Progenitor cell of endocrine pancreas (in vitro differentiated cells): ENCODE measurements around the gene CEP164. TPM values are rescaled to one million over a fixed set of nuclear protein-coding genes. Genes with fewer than 3 reads are reported as not detected.

Source experiments
- DNase-seq: peaks from one replicate; pipeline ENCODE4 v3.0.0; 2021; ENCODE audit warnings: low spot score; ENCODE audit not compliant: unreplicated experiment
- H3K27ac Mint-ChIP-seq: 2 replicates; pipeline ENCODE4 v1.8.0; 2021; ENCODE audit warnings: mild to moderate bottlenecking, moderate library complexity, mixed read lengths
- H3K27me3 Mint-ChIP-seq: 2 replicates; pipeline ENCODE4 v1.8.0; 2021; ENCODE audit warnings: mixed read lengths
- H3K36me3 Mint-ChIP-seq: 2 replicates; pipeline ENCODE4 v1.8.0; 2022; ENCODE audit warnings: mixed read lengths; ENCODE audit not compliant: insufficient read depth
- H3K4me1 Mint-ChIP-seq: 2 replicates; pipeline ENCODE4 v1.8.0; 2021; ENCODE audit warnings: low read depth, mixed read lengths
- H3K4me3 Mint-ChIP-seq: 2 replicates; pipeline ENCODE4 v1.8.0; 2021; ENCODE audit warnings: low read depth, mild to moderate bottlenecking, moderate library complexity, mixed read lengths
- H3K9me3 Mint-ChIP-seq: 2 replicates; pipeline ENCODE4 v1.8.0; 2021; ENCODE audit warnings: low read depth, mixed read lengths
- total RNA-seq: library from RNA; stranded (reverse); gene quantifications from 2 replicates; pipeline ENCODE4 v1.2.1, GENCODE V29; 2021
- TF ChIP-seq, protein P1 (sequence below): fragments of 200-600 bp; sonication (generic); IDR thresholded peaks from one replicate; pipeline ENCODE4 v1.5.0; 2021; ENCODE audit warnings: antibody characterized with exemption, mild to moderate bottlenecking; ENCODE audit not compliant: unreplicated experiment

CEP164 gene
- total RNA-seq, 1 donor from 2014 or later: 66.8 TPM

DNA sequence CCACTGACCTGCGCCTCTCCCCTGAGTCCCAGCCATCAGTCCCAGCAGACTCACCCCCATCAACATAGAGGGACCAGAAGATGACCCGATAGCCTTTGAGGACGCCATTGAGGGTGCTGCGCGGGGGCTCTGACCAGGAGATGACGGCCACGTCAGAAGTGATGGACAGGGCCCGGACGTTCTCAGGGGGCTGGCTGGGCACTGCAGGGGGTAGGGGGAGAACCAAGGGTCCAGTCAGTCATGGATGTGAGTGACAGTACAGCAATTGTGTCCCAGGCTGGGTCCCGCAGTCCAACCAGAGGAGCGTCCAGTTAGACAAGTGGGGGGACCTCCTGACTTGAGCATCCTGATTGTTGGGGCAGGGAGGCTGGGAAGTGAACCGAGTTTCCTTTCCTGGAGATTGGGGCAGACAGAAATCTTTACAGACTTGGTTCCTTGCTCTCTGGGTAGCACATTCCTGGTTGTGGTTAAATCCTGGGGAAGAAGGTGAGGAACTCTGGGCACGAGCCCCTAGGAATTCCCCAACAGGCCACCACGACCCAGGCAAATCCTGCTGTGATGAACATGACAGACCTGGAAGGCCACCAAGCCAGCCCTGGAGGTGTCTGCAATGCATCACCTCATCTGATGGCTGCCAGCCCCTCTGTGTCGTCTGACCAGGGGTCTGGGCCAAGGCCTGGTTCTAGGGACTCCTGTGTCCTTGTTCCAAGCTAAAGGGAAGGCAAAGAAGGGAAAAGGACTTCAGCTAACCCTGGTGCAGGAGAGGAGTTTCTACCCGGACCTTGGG is 133.9 kb downstream of the CEP164 start:
- DNase-seq: no peak
- no peak overlapping the region for H3K4me3 Mint-ChIP-seq
- TF ChIP-seq, protein P1, sequence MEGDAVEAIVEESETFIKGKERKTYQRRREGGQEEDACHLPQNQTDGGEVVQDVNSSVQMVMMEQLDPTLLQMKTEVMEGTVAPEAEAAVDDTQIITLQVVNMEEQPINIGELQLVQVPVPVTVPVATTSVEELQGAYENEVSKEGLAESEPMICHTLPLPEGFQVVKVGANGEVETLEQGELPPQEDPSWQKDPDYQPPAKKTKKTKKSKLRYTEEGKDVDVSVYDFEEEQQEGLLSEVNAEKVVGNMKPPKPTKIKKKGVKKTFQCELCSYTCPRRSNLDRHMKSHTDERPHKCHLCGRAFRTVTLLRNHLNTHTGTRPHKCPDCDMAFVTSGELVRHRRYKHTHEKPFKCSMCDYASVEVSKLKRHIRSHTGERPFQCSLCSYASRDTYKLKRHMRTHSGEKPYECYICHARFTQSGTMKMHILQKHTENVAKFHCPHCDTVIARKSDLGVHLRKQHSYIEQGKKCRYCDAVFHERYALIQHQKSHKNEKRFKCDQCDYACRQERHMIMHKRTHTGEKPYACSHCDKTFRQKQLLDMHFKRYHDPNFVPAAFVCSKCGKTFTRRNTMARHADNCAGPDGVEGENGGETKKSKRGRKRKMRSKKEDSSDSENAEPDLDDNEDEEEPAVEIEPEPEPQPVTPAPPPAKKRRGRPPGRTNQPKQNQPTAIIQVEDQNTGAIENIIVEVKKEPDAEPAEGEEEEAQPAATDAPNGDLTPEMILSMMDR: no peak
- no peaks in the 10 kb centered on the region for H3K9me3 Mint-ChIP-seq
- H3K27me3 Mint-ChIP-seq: peaks cover 31% of the 10 kb centered on the region
- H3K36me3 Mint-ChIP-seq: no peaks in the 10 kb centered on the region
- peaks cover 12% of the 10 kb centered on the region for H3K4me1 Mint-ChIP-seq
- peak overlapping the region; percentile 31 for H3K27ac Mint-ChIP-seq

DNA sequence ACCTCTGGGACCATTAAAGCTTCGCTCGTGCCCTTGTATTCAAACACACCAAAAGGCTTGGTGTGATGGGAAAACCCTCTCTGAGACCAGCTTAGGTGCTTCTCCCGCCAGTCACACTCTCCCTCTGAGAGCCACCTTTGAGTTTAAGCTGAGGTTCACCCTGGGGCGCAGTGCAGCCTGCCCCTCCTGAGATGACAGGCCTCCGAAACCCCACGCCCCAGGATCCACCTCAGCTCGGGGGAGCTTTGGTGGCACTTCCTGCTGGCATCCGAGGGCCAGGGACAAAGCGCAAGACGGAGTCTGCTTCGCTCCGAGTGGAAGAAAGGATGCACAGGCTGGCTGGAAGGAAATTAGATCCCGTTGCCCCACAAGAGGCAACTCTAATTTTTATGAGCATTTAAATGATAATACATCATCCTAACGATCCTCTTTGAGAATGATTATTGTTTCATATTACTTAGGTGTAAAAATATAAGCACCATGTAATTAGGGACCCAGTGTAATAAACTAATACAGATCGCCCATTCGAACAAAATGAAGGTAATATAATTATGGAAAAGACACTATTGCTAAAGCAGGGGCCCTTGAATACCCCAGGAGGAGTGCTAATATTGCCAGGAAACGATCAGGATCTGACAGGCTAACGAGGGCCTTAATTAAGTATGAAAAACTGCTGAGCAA is 134.7 kb downstream of the CEP164 start:
- H3K9me3 Mint-ChIP-seq: no peaks in the 10 kb centered on the region
- H3K36me3 Mint-ChIP-seq: no peaks in the 10 kb centered on the region
- H3K4me3 Mint-ChIP-seq: no peak overlapping the region
- no peak for DNase-seq
- peaks cover 10% of the 10 kb centered on the region for H3K4me1 Mint-ChIP-seq
- peaks cover 31% of the 10 kb centered on the region for H3K27me3 Mint-ChIP-seq
- H3K27ac Mint-ChIP-seq: no peak overlapping the region
- TF ChIP-seq, protein P1: no peak

DNA sequence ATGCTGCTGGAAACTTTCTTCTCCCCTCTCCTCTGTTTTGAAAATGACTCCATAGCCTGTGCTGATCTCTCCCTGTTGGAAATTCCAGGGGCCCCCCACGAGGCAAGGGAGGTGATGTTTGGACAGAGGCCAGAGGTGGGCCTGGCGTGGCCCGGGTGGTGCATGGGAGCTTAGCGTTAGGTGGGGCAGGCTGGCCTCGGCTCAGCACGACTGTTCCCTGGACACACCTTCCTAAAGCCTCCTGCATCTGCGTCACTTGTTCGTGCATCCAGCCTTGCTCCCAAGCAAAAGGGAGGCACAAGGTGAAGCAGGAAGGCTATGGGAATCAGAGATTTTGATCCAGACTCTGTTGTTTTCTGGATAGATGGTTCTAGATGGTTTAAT is 135.2 kb downstream of the CEP164 start:
- H3K9me3 Mint-ChIP-seq: no peaks in the 10 kb centered on the region
- TF ChIP-seq, protein P1: no peak
- H3K4me1 Mint-ChIP-seq: peaks cover 4% of the 10 kb centered on the region
- H3K27me3 Mint-ChIP-seq: peaks cover 35% of the 10 kb centered on the region
- no peak overlapping the region for H3K27ac Mint-ChIP-seq
- H3K36me3 Mint-ChIP-seq: no peaks in the 10 kb centered on the region
- no peak for DNase-seq
- no peak overlapping the region for H3K4me3 Mint-ChIP-seq

Other genes with a start within 250 kb of the CEP164 start
- 61.0 and 68.0 TPM in 2 replicates for gene SIK3, start 229.4 kb upstream of the CEP164 start, total RNA-seq
- 116 and 121 TPM in 2 replicates for gene PAFAH1B2, start 183.6 kb upstream of the CEP164 start, total RNA-seq
- 44.7 and 52.6 TPM in 2 replicates for gene SIDT2, start 149.1 kb upstream of the CEP164 start, total RNA-seq
- 41.4 and 72.6 TPM in 2 replicates for gene TAGLN, start 128.5 kb upstream of the CEP164 start, total RNA-seq
- gene PCSK7, start 95.8 kb upstream of the CEP164 start, total RNA-seq: 59.4 and 62.3 TPM in 2 replicates
- gene RNF214, start 95.2 kb upstream of the CEP164 start, total RNA-seq: 53.9 and 55.8 TPM in 2 replicates
- 17.9 and 19.0 TPM in 2 replicates for gene BACE1-AS, start 36.5 kb upstream of the CEP164 start, total RNA-seq
- gene BACE1, start 11.6 kb upstream of the CEP164 start, total RNA-seq: 68.0 and 78.2 TPM in 2 replicates